Activated naive CD8-positive, alpha-beta T cell treated with anti-CD3 and anti-CD28 coated beads, Interleukin-2, amount 50 U/mL, for 24 hours (primary cell): Measurements from ENCODE around the gene PARS2.

Experiments
- ATAC-seq: fragments of 150-1000 bp; cut with Tn5 transposase; one replicate; pipeline ENCODE4 v1.10.0; 2021
- DNase-seq: peaks from one replicate; pipeline ENCODE4 v3.0.0; 2021
- H3K27ac Mint-ChIP-seq: one replicate; pipeline ENCODE4 v1.8.0; 2021; ENCODE audit warnings: mild to moderate bottlenecking, mixed read lengths
- H3K27me3 Mint-ChIP-seq: one replicate; pipeline ENCODE4 v1.8.0; 2021; ENCODE audit warnings: mixed read lengths
- H3K36me3 Mint-ChIP-seq: one replicate; pipeline ENCODE4 v1.8.0; 2021; ENCODE audit warnings: low read depth, mixed read lengths
- H3K4me1 Mint-ChIP-seq: one replicate; pipeline ENCODE4 v1.8.0; 2021; ENCODE audit warnings: mixed read lengths
- H3K4me3 Mint-ChIP-seq: one replicate; pipeline ENCODE4 v1.8.0; 2021; ENCODE audit warnings: mild to moderate bottlenecking, moderate library complexity, mixed read lengths
- H3K9me3 Mint-ChIP-seq: one replicate; pipeline ENCODE4 v1.8.0; 2021; ENCODE audit warnings: mixed read lengths

The PARS2 gene

GRCh38 chr1:54710434-54710833 lies 53.9 kb downstream of the PARS2 start:
- ATAC-seq = no peak
- peaks cover 4% of the 10 kb centered on the region for H3K27me3 Mint-ChIP-seq
- no peak overlapping the region for H3K4me3 Mint-ChIP-seq
- H3K36me3 Mint-ChIP-seq = no peaks in the 10 kb centered on the region
- H3K4me1 Mint-ChIP-seq = peaks cover 5% of the 10 kb centered on the region
- DNase-seq = no peak
- no peaks in the 10 kb centered on the region for H3K9me3 Mint-ChIP-seq
- H3K27ac Mint-ChIP-seq = no peak overlapping the region

- Mint-ChIP-seq H3K36me3 (no peaks in the 10 kb centered on the region), H3K27me3 (peaks cover 8% of the 10 kb centered on the region), H3K4me1 (no peaks in the 10 kb centered on the region), H3K27ac (no peak overlapping the region), H3K4me3 (no peak overlapping the region), H3K9me3 (no peaks in the 10 kb centered on the region)
- ATAC-seq (no peak), DNase-seq (no peak)
Measured at GRCh38 chr1:54709547-54710292, 54.6 kb downstream of the PARS2 start.

GRCh38 chr1:54708385-54708784 lies 55.9 kb downstream of the PARS2 start:
- ATAC-seq = no peak
- Mint-ChIP-seq H3K36me3 (no peaks in the 10 kb centered on the region), H3K4me1 (no peaks in the 10 kb centered on the region), H3K4me3 (no peak overlapping the region), H3K9me3 (no peaks in the 10 kb centered on the region), H3K27me3 (peaks cover 10% of the 10 kb centered on the region), H3K27ac (no peak overlapping the region)
- DNase-seq = no peak
